GM19452 (cell line): ENCODE results near the gene APEH.

Experiments used
- ATAC-seq: cut with Tn5 transposase; IDR thresholded peaks from one replicate; pipeline ENCODE4 v1.9.1; 2021; ENCODE audit not compliant: unreplicated experiment

APEH gene

GRCh38 chr3:49650177-49650576, 24.0 kb upstream of the APEH start:
- no peak for ATAC-seq

- no peak for ATAC-seq
These were observed 23.5 kb upstream of the APEH start for GRCh38 chr3:49650637-49651036.

- no peak for ATAC-seq
These were observed 21.8 kb upstream of the APEH start for GRCh38 chr3:49652218-49652902.

GRCh38 chr3:49652903-49653415, 21.2 kb upstream of the APEH start:
- no peak for ATAC-seq

- no peak for ATAC-seq
These were observed 20.5 kb upstream of the APEH start for GRCh38 chr3:49653621-49654020.

- no peak for ATAC-seq
These were observed 19.9 kb upstream of the APEH start for GRCh38 chr3:49654176-49654825.

GRCh38 chr3:49654955-49655556, 19.1 kb upstream of the APEH start:
- ATAC-seq: no peak

GRCh38 chr3:49655731-49656285, 18.3 kb upstream of the APEH start:
- ATAC-seq: no peak

GRCh38 chr3:49656541-49657112, 17.5 kb upstream of the APEH start:
- ATAC-seq: no peak

GRCh38 chr3:49657208-49657915, 16.8 kb upstream of the APEH start:
- ATAC-seq: no peak

- no peak for ATAC-seq
These were observed 15.4 kb upstream of the APEH start for GRCh38 chr3:49658711-49659110.

- no peak for ATAC-seq
These were observed 14.4 kb upstream of the APEH start for GRCh38 chr3:49659756-49660155.

- ATAC-seq: no peak
These were observed 12.9 kb upstream of the APEH start for GRCh38 chr3:49661281-49661680.

- ATAC-seq: no peak
These were observed 12.1 kb upstream of the APEH start for GRCh38 chr3:49662021-49662420.

- no peak for ATAC-seq
These were observed 11.3 kb upstream of the APEH start for GRCh38 chr3:49662720-49663413.

GRCh38 chr3:49663831-49664230, 10.3 kb upstream of the APEH start:
- ATAC-seq: no peak

- no peak for ATAC-seq
These were observed 9.9 kb upstream of the APEH start for GRCh38 chr3:49664300-49664699.

GRCh38 chr3:49665822-49666519, 8.2 kb upstream of the APEH start:
- no peak for ATAC-seq

- no peak for ATAC-seq
These were observed 7.6 kb upstream of the APEH start for GRCh38 chr3:49666592-49666991.
